Measurements from ENCODE around the gene ZNF57. TPM values are rescaled to one million over a fixed set of nuclear protein-coding genes. Genes with fewer than 3 reads are reported as not detected.
"Not testable (repeated sequence)": the region's sequence is repeated elsewhere in the genome, so short reads cannot be mapped to it uniquely, and the experiment has no call there.

Gene ZNF57
- total RNA-seq, 4 donors from 2014 or later, result 3.2 to 7.7 (median 5.3) TPM

DNA sequence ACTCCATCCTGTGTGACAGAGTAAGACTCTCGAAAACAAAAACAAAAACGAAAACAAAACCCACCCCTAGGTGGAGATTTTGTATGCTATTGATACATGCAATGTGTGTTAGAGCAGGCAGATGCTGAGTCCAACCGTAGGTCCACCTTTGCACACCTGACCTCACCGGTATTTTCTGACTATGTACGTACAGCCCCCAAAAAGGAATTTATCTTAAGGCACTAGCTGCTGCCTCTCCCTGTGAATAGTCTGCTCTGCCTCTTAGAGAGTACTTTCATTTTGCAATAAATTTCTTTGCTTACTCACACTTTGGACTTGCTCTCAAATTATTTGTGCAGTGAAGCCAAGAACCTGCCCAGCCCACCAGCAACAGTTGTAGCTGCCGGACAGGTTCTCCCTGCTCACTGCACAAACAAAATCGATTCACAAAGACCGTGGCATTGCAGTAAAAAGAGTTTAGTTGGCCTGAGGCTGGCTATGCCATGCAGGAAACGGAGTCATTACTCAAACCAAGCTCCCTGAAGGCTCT is 52.3 kb downstream of the ZNF57 start:
- Histone ChIP-seq H3K27ac (peak overlapping the region in 1 of 2 donors; percentile 23), H3K9me3 (no peaks in the 10 kb centered on the region), H3K27me3 (no peaks in the 10 kb centered on the region), H3K36me3 (no peaks in the 10 kb centered on the region), H3K4me1 (peaks cover 0 to 5% of the 10 kb centered on the region in 2 donors), H3K4me3 (peak overlapping the region in 1 of 2 donors; percentile 10)
- intact Hi-C loops (cut with DNase I; ENCODE audit: low total_unique reads), result loop anchor here (10.0 kb wide), 1 partner anchor 152 kb away; no protein-coding TSS in a partner anchor
- DNase-seq, result no peak
- TF ChIP-seq POLR2A (IDR thresholded peaks at IDR 0.05), result no peak
- TF ChIP-seq, protein P1, sequence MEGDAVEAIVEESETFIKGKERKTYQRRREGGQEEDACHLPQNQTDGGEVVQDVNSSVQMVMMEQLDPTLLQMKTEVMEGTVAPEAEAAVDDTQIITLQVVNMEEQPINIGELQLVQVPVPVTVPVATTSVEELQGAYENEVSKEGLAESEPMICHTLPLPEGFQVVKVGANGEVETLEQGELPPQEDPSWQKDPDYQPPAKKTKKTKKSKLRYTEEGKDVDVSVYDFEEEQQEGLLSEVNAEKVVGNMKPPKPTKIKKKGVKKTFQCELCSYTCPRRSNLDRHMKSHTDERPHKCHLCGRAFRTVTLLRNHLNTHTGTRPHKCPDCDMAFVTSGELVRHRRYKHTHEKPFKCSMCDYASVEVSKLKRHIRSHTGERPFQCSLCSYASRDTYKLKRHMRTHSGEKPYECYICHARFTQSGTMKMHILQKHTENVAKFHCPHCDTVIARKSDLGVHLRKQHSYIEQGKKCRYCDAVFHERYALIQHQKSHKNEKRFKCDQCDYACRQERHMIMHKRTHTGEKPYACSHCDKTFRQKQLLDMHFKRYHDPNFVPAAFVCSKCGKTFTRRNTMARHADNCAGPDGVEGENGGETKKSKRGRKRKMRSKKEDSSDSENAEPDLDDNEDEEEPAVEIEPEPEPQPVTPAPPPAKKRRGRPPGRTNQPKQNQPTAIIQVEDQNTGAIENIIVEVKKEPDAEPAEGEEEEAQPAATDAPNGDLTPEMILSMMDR (IDR thresholded peaks at IDR 0.05), result peak in 1 of 4 experiments; percentile 8

GRCh38 chr19:2957160-2957559 is 56.4 kb downstream of the ZNF57 start:
- no peaks in the 10 kb centered on the region for H3K27me3 ChIP-seq
- no peak overlapping the region for H3K4me3 ChIP-seq
- peaks cover 0 to 5% of the 10 kb centered on the region in 2 donors for H3K4me1 ChIP-seq
- intact Hi-C loops (cut with DNase I; ENCODE audit: low total_unique reads), result loop anchor here (10.0 kb wide), 1 partner anchor 148 kb away; no protein-coding TSS in a partner anchor
- H3K27ac ChIP-seq, result no peak overlapping the region
- no peaks in the 10 kb centered on the region for H3K36me3 ChIP-seq
- TF ChIP-seq, protein P1 (IDR thresholded peaks at IDR 0.05), result no peak
- TF ChIP-seq POLR2A (IDR thresholded peaks at IDR 0.05), result no peak
- H3K9me3 ChIP-seq, result no peaks in the 10 kb centered on the region
- no peak for DNase-seq

- DNase-seq, result no peak
- intact Hi-C loops (cut with DNase I; ENCODE audit: low total_unique reads), result no loop called here
- Histone ChIP-seq H3K9me3 (no peaks in the 10 kb centered on the region), H3K36me3 (no peaks in the 10 kb centered on the region), H3K4me1 (no peaks in the 10 kb centered on the region), H3K27me3 (no peaks in the 10 kb centered on the region), H3K27ac (no peak overlapping the region), H3K4me3 (no peak overlapping the region)
- no peak for TF ChIP-seq POLR2A (IDR thresholded peaks at IDR 0.05)
These were observed 59.4 kb downstream of the ZNF57 start for GRCh38 chr19:2960120-2960519.

DNA sequence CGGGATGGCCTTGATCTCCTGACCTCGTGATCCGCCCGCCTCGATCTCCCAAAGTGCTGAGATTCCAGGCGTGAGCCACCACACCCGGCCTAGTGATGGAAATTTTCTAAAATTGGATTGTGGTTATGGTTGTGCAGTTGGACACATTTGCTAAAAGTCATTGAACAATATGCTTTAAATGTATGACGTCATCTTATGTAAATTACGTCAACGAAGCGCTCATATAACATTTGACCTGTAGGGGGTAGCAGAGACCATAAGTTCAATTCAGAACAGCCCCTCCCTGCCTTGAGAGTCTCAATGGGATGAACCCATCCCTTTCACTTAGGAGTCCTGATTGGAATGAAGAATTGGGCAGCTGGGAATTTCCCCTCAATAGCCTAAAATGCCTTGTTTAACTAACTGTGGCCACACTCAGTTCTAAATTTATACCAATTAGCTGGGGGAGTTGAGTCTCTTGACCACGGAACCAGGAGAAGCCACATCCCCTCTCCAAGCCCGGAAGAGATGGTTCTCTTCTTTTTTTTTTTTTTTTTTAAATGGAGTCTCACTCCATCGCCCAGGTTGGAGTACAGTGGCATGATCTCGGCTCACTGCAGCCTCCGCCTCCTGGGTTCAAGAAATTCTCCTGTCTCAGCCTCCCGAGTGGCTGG is 61.4 kb downstream of the ZNF57 start:
- intact Hi-C loops (cut with DNase I; ENCODE audit: low total_unique reads), result no loop called here
- Histone ChIP-seq H3K36me3 (no peaks in the 10 kb centered on the region), H3K4me1 (no peaks in the 10 kb centered on the region), H3K27ac (peak overlapping the region in 1 of 2 donors; percentile 12), H3K27me3 (no peaks in the 10 kb centered on the region), H3K4me3 (no peak overlapping the region), H3K9me3 (no peaks in the 10 kb centered on the region)
- TF ChIP-seq POLR2A (IDR thresholded peaks at IDR 0.05), result no peak
- TF ChIP-seq, protein P1 (IDR thresholded peaks at IDR 0.05), result peak; percentile 74 to 98 (median 88)
- DNase-seq, result peak in 1 of 2 donors; percentile 78

GRCh38 chr19:2963122-2963521 is 62.4 kb downstream of the ZNF57 start:
- no peaks in the 10 kb centered on the region for H3K27me3 ChIP-seq
- intact Hi-C loops (cut with DNase I; ENCODE audit: low total_unique reads), result no loop called here
- H3K36me3 ChIP-seq, result no peaks in the 10 kb centered on the region
- H3K4me3 ChIP-seq, result no peak overlapping the region
- no peak for TF ChIP-seq POLR2A (IDR thresholded peaks at IDR 0.05)
- TF ChIP-seq, protein P1 (IDR thresholded peaks at IDR 0.05), result no peak
- DNase-seq, result no peak
- no peak overlapping the region for H3K27ac ChIP-seq
- no peaks in the 10 kb centered on the region for H3K4me1 ChIP-seq
- H3K9me3 ChIP-seq, result no peaks in the 10 kb centered on the region

GRCh38 chr19:2963631-2964030 is 62.9 kb downstream of the ZNF57 start:
- H3K27me3 ChIP-seq; H3K9me3 ChIP-seq; H3K4me1 ChIP-seq; H3K27ac ChIP-seq; intact Hi-C loops (cut with DNase I; ENCODE audit: low total_unique reads); H3K36me3 ChIP-seq; H3K4me3 ChIP-seq; DNase-seq: not testable (repeated sequence)

All from uterus (tissue), 4 donors.